Esophagus muscularis mucosa (tissue), 4 donors: ENCODE data around the gene TUBA1B.

Source experiments
- EP300 ChIP-seq: sonication (generic); formaldehyde crosslinking; IDR thresholded peaks from one replicate; pipeline ENCODE4 v1.6.1; 2017; ENCODE audit warnings: antibody characterized with exemption
- POLR2A ChIP-seq: fragments of 450-650 bp; IDR thresholded peaks from one replicate; pipeline ENCODE4 v1.6.1; 2017; ENCODE audit warnings: antibody characterized with exemption, moderate library complexity, mild to moderate bottlenecking, low read depth
- POLR2AphosphoS5 ChIP-seq, 2 donors: sonication (generic); formaldehyde crosslinking; IDR thresholded peaks; one replicate each; pipeline ENCODE4 v1.6.1; 2017; ENCODE audit warnings: antibody characterized with exemption in 2 of 2
- TF ChIP-seq, protein P1 (sequence below), 3 experiments: fragments of 200-600 bp in 2 of 3; fragments of 450-650 bp in 1 of 3; sonication (generic) in 2 of 3; IDR thresholded peaks; one replicate each; pipeline ENCODE4 v1.5.1; 2017 to 2019; ENCODE audit warnings: antibody characterized with exemption in 3 of 3, mild to moderate bottlenecking in 2 of 3, moderate library complexity in 1 of 3

DNA sequence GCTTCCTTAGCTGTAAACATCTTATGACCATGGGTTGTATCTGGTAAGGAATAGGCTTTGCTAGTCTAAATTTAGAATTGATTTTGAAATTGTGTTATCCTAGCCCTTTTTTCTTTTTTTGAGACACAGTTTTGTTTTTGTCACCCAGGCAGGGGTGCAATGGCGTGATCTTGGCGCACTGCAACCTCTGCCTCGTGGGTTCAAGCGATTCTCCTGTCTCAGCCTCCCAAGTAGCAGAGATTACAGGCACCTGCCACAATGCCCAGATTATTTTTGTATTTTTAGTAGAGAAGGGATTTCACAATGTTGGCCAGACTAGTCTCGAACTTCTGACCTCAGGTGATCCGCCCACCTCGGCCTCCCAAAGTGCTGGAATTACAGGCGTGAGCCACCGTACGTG, 2.4 kb upstream of the TUBA1B start:
- TF ChIP-seq, protein P1, sequence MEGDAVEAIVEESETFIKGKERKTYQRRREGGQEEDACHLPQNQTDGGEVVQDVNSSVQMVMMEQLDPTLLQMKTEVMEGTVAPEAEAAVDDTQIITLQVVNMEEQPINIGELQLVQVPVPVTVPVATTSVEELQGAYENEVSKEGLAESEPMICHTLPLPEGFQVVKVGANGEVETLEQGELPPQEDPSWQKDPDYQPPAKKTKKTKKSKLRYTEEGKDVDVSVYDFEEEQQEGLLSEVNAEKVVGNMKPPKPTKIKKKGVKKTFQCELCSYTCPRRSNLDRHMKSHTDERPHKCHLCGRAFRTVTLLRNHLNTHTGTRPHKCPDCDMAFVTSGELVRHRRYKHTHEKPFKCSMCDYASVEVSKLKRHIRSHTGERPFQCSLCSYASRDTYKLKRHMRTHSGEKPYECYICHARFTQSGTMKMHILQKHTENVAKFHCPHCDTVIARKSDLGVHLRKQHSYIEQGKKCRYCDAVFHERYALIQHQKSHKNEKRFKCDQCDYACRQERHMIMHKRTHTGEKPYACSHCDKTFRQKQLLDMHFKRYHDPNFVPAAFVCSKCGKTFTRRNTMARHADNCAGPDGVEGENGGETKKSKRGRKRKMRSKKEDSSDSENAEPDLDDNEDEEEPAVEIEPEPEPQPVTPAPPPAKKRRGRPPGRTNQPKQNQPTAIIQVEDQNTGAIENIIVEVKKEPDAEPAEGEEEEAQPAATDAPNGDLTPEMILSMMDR (IDR thresholded peaks at IDR 0.05), result no peak
- TF ChIP-seq EP300 (no peak), POLR2A (no peak), POLR2AphosphoS5 (IDR thresholded peaks at IDR 0.05) (no peak)
